ENCODE data around the gene ADSS1.

- TF ChIP-seq, protein P1, sequence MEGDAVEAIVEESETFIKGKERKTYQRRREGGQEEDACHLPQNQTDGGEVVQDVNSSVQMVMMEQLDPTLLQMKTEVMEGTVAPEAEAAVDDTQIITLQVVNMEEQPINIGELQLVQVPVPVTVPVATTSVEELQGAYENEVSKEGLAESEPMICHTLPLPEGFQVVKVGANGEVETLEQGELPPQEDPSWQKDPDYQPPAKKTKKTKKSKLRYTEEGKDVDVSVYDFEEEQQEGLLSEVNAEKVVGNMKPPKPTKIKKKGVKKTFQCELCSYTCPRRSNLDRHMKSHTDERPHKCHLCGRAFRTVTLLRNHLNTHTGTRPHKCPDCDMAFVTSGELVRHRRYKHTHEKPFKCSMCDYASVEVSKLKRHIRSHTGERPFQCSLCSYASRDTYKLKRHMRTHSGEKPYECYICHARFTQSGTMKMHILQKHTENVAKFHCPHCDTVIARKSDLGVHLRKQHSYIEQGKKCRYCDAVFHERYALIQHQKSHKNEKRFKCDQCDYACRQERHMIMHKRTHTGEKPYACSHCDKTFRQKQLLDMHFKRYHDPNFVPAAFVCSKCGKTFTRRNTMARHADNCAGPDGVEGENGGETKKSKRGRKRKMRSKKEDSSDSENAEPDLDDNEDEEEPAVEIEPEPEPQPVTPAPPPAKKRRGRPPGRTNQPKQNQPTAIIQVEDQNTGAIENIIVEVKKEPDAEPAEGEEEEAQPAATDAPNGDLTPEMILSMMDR (IDR thresholded peaks at IDR 0.05): no peak
- TF ChIP-seq, protein P2, sequence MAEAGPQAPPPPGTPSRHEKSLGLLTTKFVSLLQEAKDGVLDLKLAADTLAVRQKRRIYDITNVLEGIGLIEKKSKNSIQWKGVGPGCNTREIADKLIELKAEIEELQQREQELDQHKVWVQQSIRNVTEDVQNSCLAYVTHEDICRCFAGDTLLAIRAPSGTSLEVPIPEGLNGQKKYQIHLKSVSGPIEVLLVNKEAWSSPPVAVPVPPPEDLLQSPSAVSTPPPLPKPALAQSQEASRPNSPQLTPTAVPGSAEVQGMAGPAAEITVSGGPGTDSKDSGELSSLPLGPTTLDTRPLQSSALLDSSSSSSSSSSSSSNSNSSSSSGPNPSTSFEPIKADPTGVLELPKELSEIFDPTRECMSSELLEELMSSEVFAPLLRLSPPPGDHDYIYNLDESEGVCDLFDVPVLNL (CRISPR knock-in tag; IDR thresholded peaks at IDR 0.05; ENCODE audit: borderline replicate concordance, low read depth): no peak
- TF ChIP-seq NFYB (CRISPR knock-in tag; conservative IDR thresholded peaks at IDR 0.05; ENCODE audit: low read depth) (no peak), ZNF263 (CRISPR knock-in tag; IDR thresholded peaks at IDR 0.05; ENCODE audit: low read depth) (no peak), SP1 (CRISPR knock-in tag; conservative IDR thresholded peaks at IDR 0.05) (no peak), SMAD3 (CRISPR knock-in tag; IDR thresholded peaks at IDR 0.05; ENCODE audit: borderline replicate concordance) (no peak), ZNF416 (CRISPR knock-in tag; IDR thresholded peaks at IDR 0.05) (no peak), ZNF121 (CRISPR knock-in tag; IDR thresholded peaks at IDR 0.05) (no peak), TEAD1 (CRISPR knock-in tag; IDR thresholded peaks at IDR 0.05) (no peak)
- TF ChIP-seq, protein P3, sequence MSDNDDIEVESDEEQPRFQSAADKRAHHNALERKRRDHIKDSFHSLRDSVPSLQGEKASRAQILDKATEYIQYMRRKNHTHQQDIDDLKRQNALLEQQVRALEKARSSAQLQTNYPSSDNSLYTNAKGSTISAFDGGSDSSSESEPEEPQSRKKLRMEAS (CRISPR knock-in tag; IDR thresholded peaks at IDR 0.05): no peak
- TF ChIP-seq, protein P4, sequence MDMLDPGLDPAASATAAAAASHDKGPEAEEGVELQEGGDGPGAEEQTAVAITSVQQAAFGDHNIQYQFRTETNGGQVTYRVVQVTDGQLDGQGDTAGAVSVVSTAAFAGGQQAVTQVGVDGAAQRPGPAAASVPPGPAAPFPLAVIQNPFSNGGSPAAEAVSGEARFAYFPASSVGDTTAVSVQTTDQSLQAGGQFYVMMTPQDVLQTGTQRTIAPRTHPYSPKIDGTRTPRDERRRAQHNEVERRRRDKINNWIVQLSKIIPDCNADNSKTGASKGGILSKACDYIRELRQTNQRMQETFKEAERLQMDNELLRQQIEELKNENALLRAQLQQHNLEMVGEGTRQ (CRISPR knock-in tag; IDR thresholded peaks at IDR 0.05): no peak
Observed at GRCh38 chr14:104758981-104759969, 35.2 kb downstream of the ADSS1 start.
